ENCODE measurements around the gene ATP11A. TPM values are rescaled to one million over a fixed set of nuclear protein-coding genes. Genes with fewer than 3 reads are reported as not detected.

Gene ATP11A
- total and polyA plus RNA-seq, 10 of the 15 experiments (the other 5 are each of a cell fraction or from before 2014, with no cell fraction given), result 1.4 to 69.6 (median 14.4) TPM

DNA sequence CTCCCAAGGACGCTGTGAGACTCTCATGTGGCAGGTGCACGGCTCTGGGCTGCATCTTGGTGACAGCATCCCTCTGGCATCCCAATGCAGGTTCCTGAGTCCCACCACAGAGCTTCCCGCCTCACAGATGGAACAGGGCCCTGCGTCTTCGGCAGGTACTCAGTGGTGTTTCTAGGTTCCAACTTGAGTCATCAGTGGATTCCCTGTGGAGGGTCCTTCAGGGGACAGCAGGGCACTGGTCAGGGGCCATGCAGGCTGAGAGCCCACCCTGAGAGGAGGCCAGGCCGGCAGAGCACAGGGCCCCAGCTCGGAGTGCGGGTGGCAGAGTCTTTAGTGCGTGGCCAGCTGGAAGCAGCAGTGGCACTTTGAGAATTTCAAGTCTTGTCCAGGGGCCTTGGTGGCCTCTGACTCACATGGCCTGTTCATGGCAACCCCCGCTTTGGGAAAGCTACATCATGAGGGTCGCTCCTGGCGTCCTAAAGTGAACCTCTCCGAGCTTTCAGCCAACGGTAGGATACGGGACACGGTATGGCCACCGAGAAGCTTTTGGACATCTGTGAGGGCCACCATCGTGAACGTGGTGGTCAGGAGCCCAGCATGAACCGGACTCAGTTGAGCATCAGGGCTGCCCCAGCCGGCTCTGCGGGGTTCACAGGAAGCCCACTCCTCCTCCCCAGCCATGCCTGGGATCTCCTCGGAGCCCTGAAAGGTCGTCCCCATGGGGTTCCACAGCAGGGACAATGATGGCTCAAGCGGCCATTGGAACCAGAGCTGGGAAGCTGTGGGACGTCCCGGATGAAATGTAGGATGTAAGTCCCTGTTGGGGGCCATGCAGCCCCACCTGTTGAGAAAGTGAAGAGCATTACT, 207.1 kb downstream of the ATP11A start:
- Histone ChIP-seq H3K36me3 (ENCODE audit: control insufficient read depth in 2 of 2, insufficient read depth in 2 of 2, low read length in 1 of 2) (no peaks in the 10 kb centered on the region), H3K4me2 (ENCODE audit: control insufficient read depth, insufficient read depth) (no peak overlapping the region), H2AFZ (ENCODE audit: control insufficient read depth, low read depth, low read length) (no peak overlapping the region), H3K4me1 (ENCODE audit: control insufficient read depth, insufficient read depth, low read length) (no peaks in the 10 kb centered on the region), H3K9ac (ENCODE audit: control insufficient read depth, insufficient read depth, low read length) (no peak overlapping the region), H3K27me3 (replicated peaks in 1 of 2; ENCODE audit: control insufficient read depth in 2 of 2, insufficient read depth in 2 of 2, low read length in 1 of 2) (peaks cover 0 to 3% of the 10 kb centered on the region in 2 experiments; a peak in 2 of 4 replicates), H3K4me3 (no peak overlapping the region), H3K79me2 (ENCODE audit: control insufficient read depth, insufficient read depth, low read length) (no peaks in the 10 kb centered on the region), H3K9me3 (replicated peaks; ENCODE audit: control insufficient read depth, insufficient read depth, low read length) (no peaks in the 10 kb centered on the region), H3K27ac (ENCODE audit: control insufficient read depth, insufficient read depth) (no peak overlapping the region), H4K20me1 (ENCODE audit: control insufficient read depth, insufficient read depth) (no peaks in the 10 kb centered on the region)
- RAD21 ChIA-PET (ENCODE audit: unreplicated experiment), result no interaction called here
- DNase-seq (ENCODE audit: low read depth, low spot score), result no peak
- no peak for TF ChIP-seq EED (IDR thresholded peaks at IDR 0.05; ENCODE audit: low read depth)
- TF ChIP-seq, protein P1, sequence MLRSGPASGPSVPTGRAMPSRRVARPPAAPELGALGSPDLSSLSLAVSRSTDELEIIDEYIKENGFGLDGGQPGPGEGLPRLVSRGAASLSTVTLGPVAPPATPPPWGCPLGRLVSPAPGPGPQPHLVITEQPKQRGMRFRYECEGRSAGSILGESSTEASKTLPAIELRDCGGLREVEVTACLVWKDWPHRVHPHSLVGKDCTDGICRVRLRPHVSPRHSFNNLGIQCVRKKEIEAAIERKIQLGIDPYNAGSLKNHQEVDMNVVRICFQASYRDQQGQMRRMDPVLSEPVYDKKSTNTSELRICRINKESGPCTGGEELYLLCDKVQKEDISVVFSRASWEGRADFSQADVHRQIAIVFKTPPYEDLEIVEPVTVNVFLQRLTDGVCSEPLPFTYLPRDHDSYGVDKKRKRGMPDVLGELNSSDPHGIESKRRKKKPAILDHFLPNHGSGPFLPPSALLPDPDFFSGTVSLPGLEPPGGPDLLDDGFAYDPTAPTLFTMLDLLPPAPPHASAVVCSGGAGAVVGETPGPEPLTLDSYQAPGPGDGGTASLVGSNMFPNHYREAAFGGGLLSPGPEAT (IDR thresholded peaks at IDR 0.05; ENCODE audit: low read depth), result no peak
- no peak for TF ChIP-seq ASH2L (IDR thresholded peaks at IDR 0.05; ENCODE audit: borderline replicate concordance, low read depth)
- TF ChIP-seq CBX5 (IDR thresholded peaks at IDR 0.05; ENCODE audit: low read depth), result no peak
- TF ChIP-seq POLR2A (IDR thresholded peaks at IDR 0.05; ENCODE audit: low read depth, low read length), result no peak
- TF ChIP-seq NBN (IDR thresholded peaks at IDR 0.05), result no peak
- no peak for FAIRE-seq
- intact Hi-C loops (cut with micrococcal nuclease; ENCODE audit: unreplicated experiment), result no loop called here
- SMC1A ChIA-PET (ENCODE audit: uncharacterized antibody, unreplicated experiment), result no interaction called here
- in situ Hi-C loops (cut with MboI), result no loop called here
- POLR2A ChIA-PET, result no interaction called here
- ATAC-seq, result no peak
- CTCF ChIA-PET, result no interaction called here
- no TSS peak for BruUV-seq (replicated peaks)
- 46% methylated on average over 27 of the region's 27 CpGs for WGBS (ENCODE audit: insufficient coverage, insufficient replicate concordance, low lambda C conversion rate, missing lambda C conversion rate)

DNA sequence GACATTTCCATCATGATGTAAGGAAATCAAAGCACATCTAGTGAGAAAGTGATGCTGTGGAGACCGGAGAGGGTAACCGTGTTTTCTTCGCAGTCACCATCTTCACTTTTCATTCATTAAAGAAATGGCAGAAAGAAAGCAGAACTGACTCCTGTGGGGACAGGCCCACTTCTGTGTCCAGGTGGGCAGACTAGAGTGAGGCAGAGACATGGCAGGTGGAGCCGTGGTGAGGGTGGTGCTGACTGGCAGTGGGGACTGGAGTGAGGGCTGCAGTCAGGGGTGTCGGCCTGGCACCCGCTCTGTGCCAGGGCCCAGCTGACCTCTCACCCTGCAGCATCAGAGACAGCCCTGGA, 207.7 kb downstream of the ATP11A start:
- POLR2A ChIA-PET, result no interaction called here
- WGBS (ENCODE audit: insufficient coverage, insufficient replicate concordance, low lambda C conversion rate, missing lambda C conversion rate), result 53% methylated on average over 6 of the region's 6 CpGs
- no peaks in the 10 kb centered on the region for H3K36me3 ChIP-seq (ENCODE audit: control insufficient read depth in 2 of 2, insufficient read depth in 2 of 2, low read length in 1 of 2)
- ATAC-seq (no peak), DNase-seq (ENCODE audit: low read depth, low spot score) (no peak), FAIRE-seq (no peak)
- no peaks in the 10 kb centered on the region for H3K9me3 ChIP-seq (replicated peaks; ENCODE audit: control insufficient read depth, insufficient read depth, low read length)
- intact Hi-C loops (cut with micrococcal nuclease; ENCODE audit: unreplicated experiment), result no loop called here
- H2AFZ ChIP-seq (ENCODE audit: control insufficient read depth, low read depth, low read length), result no peak overlapping the region
- peaks cover 0 to 3% of the 10 kb centered on the region in 2 experiments; a peak in 2 of 4 replicates for H3K27me3 ChIP-seq (replicated peaks in 1 of 2; ENCODE audit: control insufficient read depth in 2 of 2, insufficient read depth in 2 of 2, low read length in 1 of 2)
- CTCF ChIA-PET, result no interaction called here
- no peak overlapping the region for H3K9ac ChIP-seq (ENCODE audit: control insufficient read depth, insufficient read depth, low read length)
- in situ Hi-C loops (cut with MboI), result no loop called here
- H3K79me2 ChIP-seq (ENCODE audit: control insufficient read depth, insufficient read depth, low read length), result no peaks in the 10 kb centered on the region
- H3K4me1 ChIP-seq (ENCODE audit: control insufficient read depth, insufficient read depth, low read length), result no peaks in the 10 kb centered on the region
- no peak overlapping the region for H3K4me3 ChIP-seq
- no TSS peak for BruUV-seq (replicated peaks)
- H4K20me1 ChIP-seq (ENCODE audit: control insufficient read depth, insufficient read depth), result no peaks in the 10 kb centered on the region
- no peak overlapping the region for H3K4me2 ChIP-seq (ENCODE audit: control insufficient read depth, insufficient read depth)
- SMC1A ChIA-PET (ENCODE audit: uncharacterized antibody, unreplicated experiment), result no interaction called here
- H3K27ac ChIP-seq (ENCODE audit: control insufficient read depth, insufficient read depth), result no peak overlapping the region
- no peak for TF ChIP-seq ZNF24 (IDR thresholded peaks at IDR 0.05)
- TF ChIP-seq SPI1 (IDR thresholded peaks at IDR 0.05; ENCODE audit: borderline replicate concordance, insufficient read depth, low read depth, low read length), result peak; percentile 35; the same call in 1 of the 2 replicates
- RAD21 ChIA-PET (ENCODE audit: unreplicated experiment), result no interaction called here

Measured in GM12878 (cell line).